GM21367 (cell line): ENCODE measurements around the gene COA8.

Experiments
- ATAC-seq: cut with Tn5 transposase; IDR thresholded peaks from one replicate; pipeline ENCODE4 v1.9.1; 2021; ENCODE audit not compliant: unreplicated experiment

Gene COA8

GRCh38 chr14:103535891-103536565 is 26.7 kb upstream of the COA8 start:
- no peak for ATAC-seq

- no peak for ATAC-seq
Measured at GRCh38 chr14:103536693-103537092, 26.1 kb upstream of the COA8 start.

- no peak for ATAC-seq
Measured at GRCh38 chr14:103537175-103537990, 25.4 kb upstream of the COA8 start.

- no peak for ATAC-seq
Measured at GRCh38 chr14:103538291-103539055, 24.3 kb upstream of the COA8 start.

- ATAC-seq, result no peak
Measured at GRCh38 chr14:103539056-103539825, 23.5 kb upstream of the COA8 start.

GRCh38 chr14:103540821-103541708 is 21.7 kb upstream of the COA8 start:
- no peak for ATAC-seq

GRCh38 chr14:103541709-103542604 is 20.8 kb upstream of the COA8 start:
- ATAC-seq, result no peak

GRCh38 chr14:103542605-103543088 is 20.1 kb upstream of the COA8 start:
- no peak for ATAC-seq

- no peak for ATAC-seq
Measured at GRCh38 chr14:103543140-103543539, 19.6 kb upstream of the COA8 start.

- ATAC-seq, result no peak
Measured at GRCh38 chr14:103543721-103544387, 18.9 kb upstream of the COA8 start.

- ATAC-seq, result no peak
Measured at GRCh38 chr14:103544388-103545218, 18.2 kb upstream of the COA8 start.

- ATAC-seq, result no peak
Measured at GRCh38 chr14:103545219-103545914, 17.4 kb upstream of the COA8 start.

- ATAC-seq, result no peak
Measured at GRCh38 chr14:103545915-103546651, 16.7 kb upstream of the COA8 start.

- ATAC-seq, result no peak
Measured at GRCh38 chr14:103546652-103547454, 15.9 kb upstream of the COA8 start.

- no peak for ATAC-seq
Measured at GRCh38 chr14:103547455-103547940, 15.3 kb upstream of the COA8 start.
